K562 (cell line): ENCODE results near the gene EXOC4. TPM values are rescaled to one million over a fixed set of nuclear protein-coding genes. Genes with fewer than 3 reads are reported as not detected.
A peak's percentile ranks its signal among the peaks of the same experiment; 100 is the strongest.

Source experiments
- ATF7 ChIP-seq: fragments of 450-650 bp; IDR thresholded peaks from 2 replicates; pipeline ENCODE4 v1.7.1; 2014; ENCODE audit warnings: mild to moderate bottlenecking, moderate library complexity
- CBFA2T2 ChIP-seq: fragments of 450-650 bp; conservative IDR thresholded peaks from 2 replicates; pipeline ENCODE4 v1.6.1; 2017; ENCODE audit warnings: mild to moderate bottlenecking
- CBX5 ChIP-seq: IDR thresholded peaks from 2 replicates; pipeline ENCODE4 v1.6.1; 2014; ENCODE audit warnings: low read depth, borderline replicate concordance
- CTBP1 ChIP-seq: fragments of 450-650 bp; IDR thresholded peaks from 2 replicates; pipeline ENCODE4 v1.6.1; 2016; ENCODE audit warnings: borderline replicate concordance
- MTA1 ChIP-seq: fragments of 450-650 bp; IDR thresholded peaks from 2 replicates; pipeline ENCODE4 v1.6.1; 2017; ENCODE audit warnings: borderline replicate concordance
- SMAD1 ChIP-seq: fragments of 150-350 bp; IDR thresholded peaks from 2 replicates; pipeline ENCODE4 v1.6.1; 2014; ENCODE audit warnings: low read length, low read depth; ENCODE audit not compliant: partially characterized antibody
- SPI1 ChIP-seq: IDR thresholded peaks from 2 replicates; pipeline ENCODE4 v1.6.1; 2011; ENCODE audit warnings: low read depth, low read length, control low read depth, borderline replicate concordance
- TRIM24 ChIP-seq, 2 experiments: fragments of 450-650 bp; IDR thresholded peaks; 2 replicates each; pipeline ENCODE4 v1.6.1; 2016
- ZNF197 ChIP-seq: fragments of 200-800 bp; sonication (Bioruptor generic); IDR thresholded peaks from 2 replicates; pipeline ENCODE4 v1.6.1; 2016; ENCODE audit warnings: low read depth, missing genetic modification characterization, missing compliant biosample characterization
- ZNF717 ChIP-seq: fragments of 250-450 bp; sonication (Bioruptor Pico); IDR thresholded peaks from 2 replicates; pipeline ENCODE4 v1.5.0; 2021
- ZNF75A ChIP-seq: fragments of 450-650 bp; formaldehyde crosslinking; IDR thresholded peaks from 2 replicates; pipeline ENCODE4 v1.4.0; 2020; ENCODE audit warnings: mild to moderate bottlenecking
- polyA plus RNA-seq, 8 experiments: library from polyadenylated mRNA; depleted of rRNA in 4 of 8; stranded (reverse) in 5 of 8; unstranded in 3 of 8; fragments of >200 nt; fragmentation: Nextera tagmentation in 2 of 8; fragmentation: Illumina TruSeq in 1 of 8; extraction: Ambion mirVana in 2 of 8; extraction: Trizol in 1 of 8; gene quantifications; 2 replicates each; pipeline versions ENCODE4 v1.2.1 to v1.2.3, GENCODE V29; 2011 to 2014; ENCODE audit warnings: inconsistent platforms in 1 of 8, missing spikeins in 1 of 8
- total RNA-seq, 7 experiments: library from RNA; depleted of rRNA in 6 of 7; stranded (reverse); fragments of >200 nt in 6 of 7; fragmentation: Illumina TruSeq in 2 of 7; extraction: Trizol in 2 of 7; gene quantifications; 2 replicates each; pipeline versions ENCODE4 v1.2.1 to v1.2.3, GENCODE V29; 2011 to 2021; ENCODE audit warnings: low replicate concordance in 1 of 7
- TF ChIP-seq, protein P1 (sequence below): sonication (generic); formaldehyde crosslinking; IDR thresholded peaks from 2 replicates; pipeline ENCODE4 v1.8.0; 2023; ENCODE audit warnings: mild to moderate bottlenecking, missing genetic modification reagents
- TF ChIP-seq, protein P2 (sequence below): fragments of 450-650 bp; IDR thresholded peaks from 2 replicates; pipeline ENCODE4 v1.6.1; 2017; ENCODE audit warnings: antibody characterized with exemption, mild to moderate bottlenecking
- TF ChIP-seq, protein P3 (sequence below), 2 experiments: fragments of 450-650 bp; IDR thresholded peaks; 2 replicates each; pipeline ENCODE4 v1.6.1; 2018; ENCODE audit warnings: mild to moderate bottlenecking in 2 of 2, low read depth in 1 of 2; ENCODE audit not compliant: partially characterized antibody in 2 of 2

EXOC4 gene
- total and polyA plus RNA-seq, 9 of the 15 experiments (the other 6 are each of a cell fraction or from before 2014, with no cell fraction given) = 18.5 to 73.1 (median 46.6) TPM

DNA sequence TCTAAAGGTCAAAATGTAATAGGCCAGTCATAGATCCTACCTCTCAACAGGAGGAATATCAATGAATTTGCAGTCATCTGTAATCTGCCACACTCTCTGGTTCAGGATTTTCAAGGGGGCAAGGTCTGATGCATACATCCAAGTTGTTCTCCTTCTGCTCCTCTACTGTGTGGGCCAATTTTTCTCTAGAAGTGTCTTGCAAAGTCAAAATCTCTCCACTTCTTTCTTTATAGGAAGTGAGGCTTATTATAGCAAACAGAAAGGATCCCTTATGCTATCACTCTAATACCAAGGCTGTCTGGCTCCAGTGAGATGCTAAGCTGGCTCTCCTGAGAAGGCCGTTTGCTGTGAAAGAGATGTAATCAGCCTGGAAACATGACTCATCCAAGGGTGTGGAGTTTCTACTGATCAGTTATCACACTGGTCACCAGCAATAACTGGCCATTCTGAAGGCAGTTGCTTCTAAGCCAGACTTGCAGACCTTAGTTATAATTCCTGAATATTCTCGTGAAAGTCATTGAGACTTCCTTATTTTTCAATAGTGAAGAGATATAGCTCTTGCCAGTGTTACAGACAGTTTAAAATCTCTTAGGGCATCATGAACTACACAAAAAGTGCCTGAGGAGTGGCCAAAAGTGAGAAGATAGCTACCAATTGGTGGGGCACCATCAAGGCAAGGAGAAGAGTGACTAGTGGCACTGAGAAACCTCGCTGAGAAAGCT lies 831.0 kb downstream of the EXOC4 start (continued):
- TF ChIP-seq, protein P1, sequence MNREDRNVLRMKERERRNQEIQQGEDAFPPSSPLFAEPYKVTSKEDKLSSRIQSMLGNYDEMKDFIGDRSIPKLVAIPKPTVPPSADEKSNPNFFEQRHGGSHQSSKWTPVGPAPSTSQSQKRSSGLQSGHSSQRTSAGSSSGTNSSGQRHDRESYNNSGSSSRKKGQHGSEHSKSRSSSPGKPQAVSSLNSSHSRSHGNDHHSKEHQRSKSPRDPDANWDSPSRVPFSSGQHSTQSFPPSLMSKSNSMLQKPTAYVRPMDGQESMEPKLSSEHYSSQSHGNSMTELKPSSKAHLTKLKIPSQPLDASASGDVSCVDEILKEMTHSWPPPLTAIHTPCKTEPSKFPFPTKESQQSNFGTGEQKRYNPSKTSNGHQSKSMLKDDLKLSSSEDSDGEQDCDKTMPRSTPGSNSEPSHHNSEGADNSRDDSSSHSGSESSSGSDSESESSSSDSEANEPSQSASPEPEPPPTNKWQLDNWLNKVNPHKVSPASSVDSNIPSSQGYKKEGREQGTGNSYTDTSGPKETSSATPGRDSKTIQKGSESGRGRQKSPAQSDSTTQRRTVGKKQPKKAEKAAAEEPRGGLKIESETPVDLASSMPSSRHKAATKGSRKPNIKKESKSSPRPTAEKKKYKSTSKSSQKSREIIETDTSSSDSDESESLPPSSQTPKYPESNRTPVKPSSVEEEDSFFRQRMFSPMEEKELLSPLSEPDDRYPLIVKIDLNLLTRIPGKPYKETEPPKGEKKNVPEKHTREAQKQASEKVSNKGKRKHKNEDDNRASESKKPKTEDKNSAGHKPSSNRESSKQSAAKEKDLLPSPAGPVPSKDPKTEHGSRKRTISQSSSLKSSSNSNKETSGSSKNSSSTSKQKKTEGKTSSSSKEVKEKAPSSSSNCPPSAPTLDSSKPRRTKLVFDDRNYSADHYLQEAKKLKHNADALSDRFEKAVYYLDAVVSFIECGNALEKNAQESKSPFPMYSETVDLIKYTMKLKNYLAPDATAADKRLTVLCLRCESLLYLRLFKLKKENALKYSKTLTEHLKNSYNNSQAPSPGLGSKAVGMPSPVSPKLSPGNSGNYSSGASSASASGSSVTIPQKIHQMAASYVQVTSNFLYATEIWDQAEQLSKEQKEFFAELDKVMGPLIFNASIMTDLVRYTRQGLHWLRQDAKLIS (CRISPR knock-in tag) = no peak
- TF ChIP-seq, protein P2, sequence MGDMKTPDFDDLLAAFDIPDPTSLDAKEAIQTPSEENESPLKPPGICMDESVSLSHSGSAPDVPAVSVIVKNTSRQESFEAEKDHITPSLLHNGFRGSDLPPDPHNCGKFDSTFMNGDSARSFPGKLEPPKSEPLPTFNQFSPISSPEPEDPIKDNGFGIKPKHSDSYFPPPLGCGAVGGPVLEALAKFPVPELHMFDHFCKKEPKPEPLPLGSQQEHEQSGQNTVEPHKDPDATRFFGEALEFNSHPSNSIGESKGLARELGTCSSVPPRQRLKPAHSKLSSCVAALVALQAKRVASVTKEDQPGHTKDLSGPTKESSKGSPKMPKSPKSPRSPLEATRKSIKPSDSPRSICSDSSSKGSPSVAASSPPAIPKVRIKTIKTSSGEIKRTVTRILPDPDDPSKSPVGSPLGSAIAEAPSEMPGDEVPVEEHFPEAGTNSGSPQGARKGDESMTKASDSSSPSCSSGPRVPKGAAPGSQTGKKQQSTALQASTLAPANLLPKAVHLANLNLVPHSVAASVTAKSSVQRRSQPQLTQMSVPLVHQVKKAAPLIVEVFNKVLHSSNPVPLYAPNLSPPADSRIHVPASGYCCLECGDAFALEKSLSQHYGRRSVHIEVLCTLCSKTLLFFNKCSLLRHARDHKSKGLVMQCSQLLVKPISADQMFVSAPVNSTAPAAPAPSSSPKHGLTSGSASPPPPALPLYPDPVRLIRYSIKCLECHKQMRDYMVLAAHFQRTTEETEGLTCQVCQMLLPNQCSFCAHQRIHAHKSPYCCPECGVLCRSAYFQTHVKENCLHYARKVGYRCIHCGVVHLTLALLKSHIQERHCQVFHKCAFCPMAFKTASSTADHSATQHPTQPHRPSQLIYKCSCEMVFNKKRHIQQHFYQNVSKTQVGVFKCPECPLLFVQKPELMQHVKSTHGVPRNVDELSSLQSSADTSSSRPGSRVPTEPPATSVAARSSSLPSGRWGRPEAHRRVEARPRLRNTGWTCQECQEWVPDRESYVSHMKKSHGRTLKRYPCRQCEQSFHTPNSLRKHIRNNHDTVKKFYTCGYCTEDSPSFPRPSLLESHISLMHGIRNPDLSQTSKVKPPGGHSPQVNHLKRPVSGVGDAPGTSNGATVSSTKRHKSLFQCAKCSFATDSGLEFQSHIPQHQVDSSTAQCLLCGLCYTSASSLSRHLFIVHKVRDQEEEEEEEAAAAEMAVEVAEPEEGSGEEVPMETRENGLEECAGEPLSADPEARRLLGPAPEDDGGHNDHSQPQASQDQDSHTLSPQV = peak; percentile 60
- TF ChIP-seq CBX5 (0 out of 2 replicates have a peak, but pooled peaks have one; percentile 19), ZNF197 (0 out of 2 replicates have a peak, but pooled peaks have one; percentile 65), CTBP1 (peak; percentile 98), ATF7 (peak; percentile 91), CBFA2T2 (peak; percentile 52; the same call in 1 of the 2 replicates), SMAD1 (peak; percentile 69), MTA1 (peak; percentile 45; the same call in 1 of the 2 replicates), ZNF75A (CRISPR knock-in tag) (peak; percentile 44; the same call in 1 of the 2 replicates), ZNF717 (CRISPR knock-in tag) (0 out of 2 replicates have a peak, but pooled peaks have one; percentile 42), TRIM24 (IDR thresholded peaks at IDR 0.05) (peak; percentile 59 to 77; a peak in 3 of 4 replicates), SPI1 (0 out of 2 replicates have a peak, but pooled peaks have one; percentile 55)
- TF ChIP-seq, protein P3, sequence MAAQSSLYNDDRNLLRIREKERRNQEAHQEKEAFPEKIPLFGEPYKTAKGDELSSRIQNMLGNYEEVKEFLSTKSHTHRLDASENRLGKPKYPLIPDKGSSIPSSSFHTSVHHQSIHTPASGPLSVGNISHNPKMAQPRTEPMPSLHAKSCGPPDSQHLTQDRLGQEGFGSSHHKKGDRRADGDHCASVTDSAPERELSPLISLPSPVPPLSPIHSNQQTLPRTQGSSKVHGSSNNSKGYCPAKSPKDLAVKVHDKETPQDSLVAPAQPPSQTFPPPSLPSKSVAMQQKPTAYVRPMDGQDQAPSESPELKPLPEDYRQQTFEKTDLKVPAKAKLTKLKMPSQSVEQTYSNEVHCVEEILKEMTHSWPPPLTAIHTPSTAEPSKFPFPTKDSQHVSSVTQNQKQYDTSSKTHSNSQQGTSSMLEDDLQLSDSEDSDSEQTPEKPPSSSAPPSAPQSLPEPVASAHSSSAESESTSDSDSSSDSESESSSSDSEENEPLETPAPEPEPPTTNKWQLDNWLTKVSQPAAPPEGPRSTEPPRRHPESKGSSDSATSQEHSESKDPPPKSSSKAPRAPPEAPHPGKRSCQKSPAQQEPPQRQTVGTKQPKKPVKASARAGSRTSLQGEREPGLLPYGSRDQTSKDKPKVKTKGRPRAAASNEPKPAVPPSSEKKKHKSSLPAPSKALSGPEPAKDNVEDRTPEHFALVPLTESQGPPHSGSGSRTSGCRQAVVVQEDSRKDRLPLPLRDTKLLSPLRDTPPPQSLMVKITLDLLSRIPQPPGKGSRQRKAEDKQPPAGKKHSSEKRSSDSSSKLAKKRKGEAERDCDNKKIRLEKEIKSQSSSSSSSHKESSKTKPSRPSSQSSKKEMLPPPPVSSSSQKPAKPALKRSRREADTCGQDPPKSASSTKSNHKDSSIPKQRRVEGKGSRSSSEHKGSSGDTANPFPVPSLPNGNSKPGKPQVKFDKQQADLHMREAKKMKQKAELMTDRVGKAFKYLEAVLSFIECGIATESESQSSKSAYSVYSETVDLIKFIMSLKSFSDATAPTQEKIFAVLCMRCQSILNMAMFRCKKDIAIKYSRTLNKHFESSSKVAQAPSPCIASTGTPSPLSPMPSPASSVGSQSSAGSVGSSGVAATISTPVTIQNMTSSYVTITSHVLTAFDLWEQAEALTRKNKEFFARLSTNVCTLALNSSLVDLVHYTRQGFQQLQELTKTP (IDR thresholded peaks at IDR 0.05; ENCODE audit: low read depth in 1 of 2, partially characterized antibody in 2 of 2) = peak; percentile 50 to 62
